H9 (cell line): ENCODE measurements around the gene STX11. TPM values are rescaled to one million over a fixed set of nuclear protein-coding genes. Genes with fewer than 3 reads are reported as not detected.
"Not testable (repeated sequence)": the region's sequence is repeated elsewhere in the genome, so short reads cannot be mapped to it uniquely, and the experiment has no call there.

Experiments used
- DNase-seq: peaks from one replicate; pipeline ENCODE4 v3.0.0-alpha.2; 2017
- H2AFZ ChIP-seq: one replicate; pipeline ENCODE4 v1.6.1; 2013; ENCODE audit warnings: mild to moderate bottlenecking, low read length, control low read depth, moderate library complexity
- H2AK5ac ChIP-seq: 2 replicates; pipeline ENCODE4 v1.6.1; 2013; ENCODE audit warnings: low read length, control low read depth, mixed read lengths; ENCODE audit not compliant: insufficient read length
- H2BK120ac ChIP-seq: one replicate; pipeline ENCODE4 v1.6.1; 2013; ENCODE audit warnings: low read depth, mild to moderate bottlenecking, low read length, control low read depth, inconsistent platforms; ENCODE audit not compliant: poor library complexity, severe bottlenecking
- H2BK12ac ChIP-seq: 2 replicates; pipeline ENCODE4 v1.6.1; 2013; ENCODE audit warnings: low read length, control low read depth, mixed read lengths, low read depth; ENCODE audit not compliant: insufficient read length
- H2BK15ac ChIP-seq: 2 replicates; pipeline ENCODE4 v1.6.1; 2013; ENCODE audit warnings: low read depth, low read length, control low read depth
- H2BK20ac ChIP-seq: one replicate; pipeline ENCODE4 v1.6.1; 2013; ENCODE audit warnings: low read depth, mild to moderate bottlenecking, low read length, control low read depth, inconsistent platforms; ENCODE audit not compliant: poor library complexity, severe bottlenecking
- H2BK5ac ChIP-seq: 2 replicates; pipeline ENCODE4 v1.6.1; 2013; ENCODE audit warnings: low read length, control low read depth, mixed read lengths; ENCODE audit not compliant: insufficient read length
- H3K14ac ChIP-seq: 2 replicates; pipeline ENCODE4 v1.6.1; 2013; ENCODE audit warnings: low read length, control low read depth; ENCODE audit not compliant: insufficient read depth
- H3K18ac ChIP-seq: 2 replicates; pipeline ENCODE4 v1.6.1; 2013; ENCODE audit warnings: low read depth, mild to moderate bottlenecking, mixed read lengths, low read length, control low read depth; ENCODE audit not compliant: insufficient read length
- H3K23ac ChIP-seq: 2 replicates; pipeline ENCODE4 v1.6.1; 2013; ENCODE audit warnings: low read length, control low read depth, mixed read lengths, low read depth; ENCODE audit not compliant: insufficient read length
- H3K23me2 ChIP-seq: 2 replicates; pipeline ENCODE4 v1.6.1; 2013; ENCODE audit warnings: low read depth, mild to moderate bottlenecking, mixed read lengths, low read length, control low read depth; ENCODE audit not compliant: insufficient read length, poor library complexity, severe bottlenecking
- H3K27ac ChIP-seq: 2 replicates; pipeline ENCODE4 v1.5.1; 2013; ENCODE audit warnings: low read length, control low read depth, mixed read lengths, low read depth; ENCODE audit not compliant: insufficient read length
- H3K27me3 ChIP-seq: 2 replicates; pipeline ENCODE4 v1.6.1; 2013; ENCODE audit warnings: low read length, control low read depth, inconsistent platforms; ENCODE audit not compliant: insufficient read depth
- H3K4ac ChIP-seq: 2 replicates; pipeline ENCODE4 v1.6.1; 2013; ENCODE audit warnings: low read depth, mild to moderate bottlenecking, control low read depth, inconsistent platforms, low read length, moderate library complexity
- H3K4me1 ChIP-seq: 2 replicates; pipeline ENCODE4 v1.6.1; 2013; ENCODE audit warnings: low read length, control low read depth, inconsistent platforms; ENCODE audit not compliant: insufficient read depth
- H3K4me2 ChIP-seq: 2 replicates; pipeline ENCODE4 v1.6.1; 2013; ENCODE audit warnings: low read length, control low read depth, mixed read lengths; ENCODE audit not compliant: insufficient read length, insufficient read depth
- H3K56ac ChIP-seq: 2 replicates; pipeline ENCODE4 v1.6.1; 2013; ENCODE audit warnings: low read depth, mild to moderate bottlenecking, mixed read lengths, low read length, control low read depth; ENCODE audit not compliant: insufficient read length
- H3K79me1 ChIP-seq: 2 replicates; pipeline ENCODE4 v1.6.1; 2013; ENCODE audit warnings: low read depth, mild to moderate bottlenecking, moderate library complexity, low read length, control low read depth, inconsistent platforms; ENCODE audit not compliant: insufficient read depth, poor library complexity, severe bottlenecking
- H3K79me2 ChIP-seq: 2 replicates; pipeline ENCODE4 v1.6.1; 2013; ENCODE audit warnings: low read length, control low read depth, inconsistent platforms; ENCODE audit not compliant: insufficient read depth
- H3K9ac ChIP-seq: 2 replicates; pipeline ENCODE4 v1.6.1; 2013; ENCODE audit warnings: low read length, control low read depth, mixed read lengths; ENCODE audit not compliant: insufficient read length; ENCODE audit errors: extremely low read depth
- H3K9me3 ChIP-seq: one replicate; pipeline ENCODE4 v1.6.1; 2013; ENCODE audit warnings: low read depth, low read length, inconsistent platforms; ENCODE audit not compliant: control insufficient read depth
- H3T11ph ChIP-seq: one replicate; pipeline ENCODE4 v1.6.1; 2013; ENCODE audit warnings: mild to moderate bottlenecking, low read length, control low read depth, inconsistent platforms
- H4K20me1 ChIP-seq: one replicate; pipeline ENCODE4 v1.6.1; 2013; ENCODE audit not compliant: control insufficient read depth, insufficient read length, insufficient read depth
- H4K5ac ChIP-seq: 2 replicates; pipeline ENCODE4 v1.6.1; 2013; ENCODE audit warnings: low read depth, mild to moderate bottlenecking, mixed read lengths, low read length, control low read depth; ENCODE audit not compliant: insufficient read length
- H4K8ac ChIP-seq: replicated peaks from 2 replicates; pipeline ENCODE4 v1.6.1; 2013; ENCODE audit warnings: low read length, control low read depth, mixed read lengths, low read depth; ENCODE audit not compliant: insufficient read length
- H4K91ac ChIP-seq: 2 replicates; pipeline ENCODE4 v1.6.1; 2013; ENCODE audit warnings: low read depth, mild to moderate bottlenecking, moderate library complexity, mixed read lengths, low read length, control low read depth; ENCODE audit not compliant: insufficient read length
- H3K27ac Mint-ChIP-seq, 3 experiments: 2 replicates in 2 of 3; 3 replicates in 1 of 3; pipeline ENCODE4 v1.8.0; 2020 to 2021; ENCODE audit warnings: mixed read lengths in 3 of 3, mild to moderate bottlenecking in 1 of 3, moderate library complexity in 1 of 3
- H3K27me3 Mint-ChIP-seq: 2 replicates; pipeline ENCODE4 v1.8.0; 2021; ENCODE audit warnings: low read depth, mild to moderate bottlenecking, moderate library complexity, mixed read lengths
- H3K36me3 Mint-ChIP-seq, 3 experiments: 2 replicates in 2 of 3; 3 replicates in 1 of 3; pipeline ENCODE4 v1.8.0; 2020 to 2021; ENCODE audit warnings: low read depth in 3 of 3, mixed read lengths in 3 of 3; ENCODE audit not compliant: insufficient read depth in 1 of 3
- H3K4me1 Mint-ChIP-seq, 2 experiments: 2 replicates each; pipeline ENCODE4 v1.8.0; 2020; ENCODE audit warnings: mixed read lengths in 2 of 2
- H3K4me3 Mint-ChIP-seq, 2 experiments: 2 replicates in 1 of 2; 3 replicates in 1 of 2; pipeline ENCODE4 v1.8.0; 2020 to 2021; ENCODE audit warnings: mild to moderate bottlenecking in 2 of 2, mixed read lengths in 2 of 2, moderate library complexity in 1 of 2
- H3K9me3 Mint-ChIP-seq, 2 experiments: 2 replicates in 1 of 2; 3 replicates in 1 of 2; pipeline ENCODE4 v1.8.0; 2020; ENCODE audit warnings: mild to moderate bottlenecking in 2 of 2, mixed read lengths in 2 of 2, moderate library complexity in 1 of 2
- WGBS: extraction: QIAGEN DNeasy Blood & Tissue Kit; methylation state at CpG from one replicate; pipeline ENCODE4 v1.1.7; 2013; ENCODE audit warnings: missing lambda C conversion rate, low lambda C conversion rate, mixed read lengths; ENCODE audit not compliant: insufficient read length; ENCODE audit errors: extremely low coverage; 5-methylcytosine and 5-hydroxymethylcytosine counted together
- total RNA-seq: library from RNA; stranded (reverse); gene quantifications from 2 replicates; pipeline ENCODE4 v1.2.1, GENCODE V29; 2021
- TF ChIP-seq, protein P1 (sequence below): fragments of 200-600 bp; sonication (generic); conservative IDR thresholded peaks from 3 replicates; pipeline ENCODE4 v1.8.0; 2021; ENCODE audit warnings: antibody characterized with exemption, mild to moderate bottlenecking

STX11 gene
- total RNA-seq, 1 experiment from 2014 or later = 0.22 TPM

DNA sequence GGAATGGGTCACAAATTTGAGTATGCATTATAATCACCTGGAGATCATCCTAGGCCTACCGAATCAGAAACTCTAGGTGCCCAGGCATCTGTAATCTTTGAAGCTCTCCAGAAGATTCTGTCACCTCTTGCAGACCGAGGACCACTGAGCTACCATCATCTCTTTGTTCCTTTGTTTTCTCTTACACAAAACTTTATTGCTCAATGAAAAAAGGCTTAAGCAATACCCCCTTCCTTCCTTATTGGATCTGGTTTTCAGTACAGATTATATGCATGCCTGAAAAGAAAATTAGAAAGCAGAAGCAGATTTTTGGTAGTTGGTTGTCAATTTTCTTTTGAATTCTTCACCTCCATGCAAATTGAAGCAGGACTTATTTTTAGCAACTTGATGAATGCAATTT is 31.3 kb downstream of the STX11 start:
- no peak overlapping the region for H2BK5ac ChIP-seq
- no peaks in the 10 kb centered on the region for H3K79me1 ChIP-seq
- peaks cover 4% of the 10 kb centered on the region in 2 experiments; a peak in 3 of 4 replicates for H3K4me1 Mint-ChIP-seq
- H3K4me2 ChIP-seq = no peak overlapping the region
- H3K23me2 ChIP-seq = no peaks in the 10 kb centered on the region
- H3K23ac ChIP-seq = no peak overlapping the region
- H3K18ac ChIP-seq = no peak overlapping the region
- H3K27me3 ChIP-seq = no peaks in the 10 kb centered on the region
- no peak overlapping the region for H2BK12ac ChIP-seq
- no peaks in the 10 kb centered on the region for H3K9me3 ChIP-seq
- no peak for DNase-seq
- no peak overlapping the region for H3K14ac ChIP-seq
- no peak overlapping the region for H3K4ac ChIP-seq
- no CpG with 5 or more reads among the region's 2 CpGs for WGBS
- no peak overlapping the region for H4K5ac ChIP-seq
- TF ChIP-seq, protein P1, sequence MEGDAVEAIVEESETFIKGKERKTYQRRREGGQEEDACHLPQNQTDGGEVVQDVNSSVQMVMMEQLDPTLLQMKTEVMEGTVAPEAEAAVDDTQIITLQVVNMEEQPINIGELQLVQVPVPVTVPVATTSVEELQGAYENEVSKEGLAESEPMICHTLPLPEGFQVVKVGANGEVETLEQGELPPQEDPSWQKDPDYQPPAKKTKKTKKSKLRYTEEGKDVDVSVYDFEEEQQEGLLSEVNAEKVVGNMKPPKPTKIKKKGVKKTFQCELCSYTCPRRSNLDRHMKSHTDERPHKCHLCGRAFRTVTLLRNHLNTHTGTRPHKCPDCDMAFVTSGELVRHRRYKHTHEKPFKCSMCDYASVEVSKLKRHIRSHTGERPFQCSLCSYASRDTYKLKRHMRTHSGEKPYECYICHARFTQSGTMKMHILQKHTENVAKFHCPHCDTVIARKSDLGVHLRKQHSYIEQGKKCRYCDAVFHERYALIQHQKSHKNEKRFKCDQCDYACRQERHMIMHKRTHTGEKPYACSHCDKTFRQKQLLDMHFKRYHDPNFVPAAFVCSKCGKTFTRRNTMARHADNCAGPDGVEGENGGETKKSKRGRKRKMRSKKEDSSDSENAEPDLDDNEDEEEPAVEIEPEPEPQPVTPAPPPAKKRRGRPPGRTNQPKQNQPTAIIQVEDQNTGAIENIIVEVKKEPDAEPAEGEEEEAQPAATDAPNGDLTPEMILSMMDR = no peak
- H2AK5ac ChIP-seq = no peak overlapping the region
- no peak overlapping the region for H3K27ac ChIP-seq
- no peaks in the 10 kb centered on the region for H3K9me3 Mint-ChIP-seq
- no peaks in the 10 kb centered on the region for H3K4me1 ChIP-seq
- H2AFZ ChIP-seq = no peak overlapping the region
- H2BK120ac ChIP-seq = no peak overlapping the region
- no peaks in the 10 kb centered on the region for H3K79me2 ChIP-seq
- no peak overlapping the region for H3K4me3 Mint-ChIP-seq
- H3K36me3 Mint-ChIP-seq = no peaks in the 10 kb centered on the region
- H4K20me1 ChIP-seq = no peaks in the 10 kb centered on the region
- no peak overlapping the region for H3K27ac Mint-ChIP-seq
- no peak overlapping the region for H3T11ph ChIP-seq
- no peak overlapping the region for H3K56ac ChIP-seq
- H3K27me3 Mint-ChIP-seq = no peaks in the 10 kb centered on the region
- no peak overlapping the region for H4K8ac ChIP-seq
- H4K91ac ChIP-seq = no peak overlapping the region
- no peak overlapping the region for H3K9ac ChIP-seq
- H2BK20ac ChIP-seq = no peak overlapping the region
- H2BK15ac ChIP-seq = no peak overlapping the region

- not testable (repeated sequence) for H3K27ac Mint-ChIP-seq, DNase-seq
- no CpG with 5 or more reads among the region's 1 CpG for WGBS
These were observed 33.9 kb downstream of the STX11 start for GRCh38 chr6:144184186-144184585.

More at GRCh38 chr6:144184186-144184585, 33.9 kb downstream of the STX11 start:
- not testable (repeated sequence) for H4K91ac ChIP-seq, H3K23me2 ChIP-seq, H4K20me1 ChIP-seq, H3K4me2 ChIP-seq, H4K8ac ChIP-seq, H2AK5ac ChIP-seq, H3T11ph ChIP-seq, H3K4me3 Mint-ChIP-seq, H3K9ac ChIP-seq, H3K27me3 Mint-ChIP-seq, H3K4me1 ChIP-seq, H2BK5ac ChIP-seq, H3K9me3 Mint-ChIP-seq, H2BK20ac ChIP-seq, H2BK12ac ChIP-seq, H4K5ac ChIP-seq, H3K9me3 ChIP-seq, H3K4me1 Mint-ChIP-seq, H3K18ac ChIP-seq, H3K36me3 Mint-ChIP-seq, H3K56ac ChIP-seq, H2AFZ ChIP-seq, H2BK15ac ChIP-seq, H3K27me3 ChIP-seq, H3K27ac ChIP-seq, H2BK120ac ChIP-seq, H3K79me2 ChIP-seq, H3K23ac ChIP-seq, H3K4ac ChIP-seq, H3K14ac ChIP-seq, H3K79me1 ChIP-seq
